A549 (cell line): ENCODE data around the gene CCNQ. TPM values are rescaled to one million over a fixed set of nuclear protein-coding genes. Genes with fewer than 3 reads are reported as not detected.

Experiments
- ATAC-seq, 2 experiments: fragments of 200-7000 bp in 1 of 2; fragments of >200 bp in 1 of 2; cut with Nextera tagmentation in 1 of 2; cut with Tn5 transposase in 1 of 2; 3 replicates each; pipeline versions ENCODE4 v1.8.0 to v1.9.1; 2018 to 2020; ENCODE audit warnings: mild to moderate bottlenecking in 1 of 2, moderate library complexity in 1 of 2
- CTCF ChIA-PET: fragments of 300-600 bp; sonication (Branson Sonifier 250); formaldehyde crosslinking; extraction: SDS; loops from one replicate; lab custom pipeline; 2021; ENCODE audit warnings: antibody characterized with exemption, inconsistent platforms; lab: Yijun Ruan, JAX
- POLR2A ChIA-PET: fragments of 350-600 bp; formaldehyde crosslinking; extraction: SDS; loops from one replicate; lab custom pipeline; 2021; ENCODE audit warnings: antibody characterized with exemption, inconsistent platforms; lab: Yijun Ruan, JAX
- DNase-seq, 2 experiments: peaks; one replicate each; pipeline versions ENCODE4 v3.0.0 to v3.0.0-alpha.2; 2011 to 2016; ENCODE audit warnings: low read depth in 1 of 2, low spot score in 1 of 2
- FAIRE-seq: peaks from 2 replicates; lab custom pipeline; 2011; peaks lifted over from hg19 to GRCh38; lab: Jason Lieb, UNC
- H3K27ac ChIP-seq, 2 experiments: fragments of >200 bp; sonication (Bioruptor Twin); formaldehyde crosslinking; 3 replicates each; pipeline ENCODE4 v1.5.1; 2016 to 2017
- H3K4me1 ChIP-seq: fragments of >200 bp; sonication (Bioruptor Twin); formaldehyde crosslinking; 3 replicates; pipeline ENCODE4 v1.6.1; 2016
- H3K4me2 ChIP-seq: fragments of >200 bp; sonication (Bioruptor Twin); formaldehyde crosslinking; 3 replicates; pipeline ENCODE4 v1.6.1; 2016
- H3K4me3 ChIP-seq: fragments of >200 bp; sonication (Bioruptor Twin); formaldehyde crosslinking; 3 replicates; pipeline ENCODE4 v1.5.1; 2016
- H3K9me3 ChIP-seq: fragments of >200 bp; sonication (Bioruptor Twin); formaldehyde crosslinking; 3 replicates; pipeline ENCODE4 v1.6.1; 2016
- BHLHE40 ChIP-seq: IDR thresholded peaks from 2 replicates; pipeline ENCODE4 v1.6.1; 2012; ENCODE audit warnings: low read depth, low read length, inconsistent platforms
- CEBPB ChIP-seq, 2 experiments: fragments of >200 bp in 1 of 2; sonication (Bioruptor Twin) in 1 of 2; formaldehyde crosslinking in 1 of 2; IDR thresholded peaks; 2 replicates each; pipeline ENCODE4 v1.6.1; 2012 to 2016
- ESRRA ChIP-seq: fragments of 150-350 bp; IDR thresholded peaks from 2 replicates; pipeline ENCODE4 v1.6.1; 2014; ENCODE audit warnings: mild to moderate bottlenecking, low read length, borderline replicate concordance
- FOSB ChIP-seq: fragments of 250-450 bp; sonication (Bioruptor Pico); IDR thresholded peaks from 2 replicates; pipeline ENCODE4 v1.5.0; 2020; ENCODE audit warnings: mild to moderate bottlenecking, moderate library complexity
- HEYL ChIP-seq: fragments of 250-450 bp; sonication (Bioruptor Pico); IDR thresholded peaks from 2 replicates; pipeline ENCODE4 v1.8.0; 2021; ENCODE audit warnings: mild to moderate bottlenecking, moderate library complexity
- HOXA7 ChIP-seq: fragments of 250-450 bp; sonication (Bioruptor Pico); IDR thresholded peaks from 2 replicates; pipeline ENCODE4 v1.5.0; 2020; ENCODE audit warnings: mild to moderate bottlenecking, moderate library complexity
- HOXB13 ChIP-seq: fragments of 250-450 bp; sonication (Bioruptor Pico); IDR thresholded peaks from 2 replicates; pipeline ENCODE4 v1.5.0; 2020; ENCODE audit warnings: low read depth, mild to moderate bottlenecking, moderate library complexity
- JUN ChIP-seq, 2 experiments: fragments of >200 bp; sonication (Bioruptor Twin); formaldehyde crosslinking; IDR thresholded peaks; 2 replicates in 1 of 2; 3 replicates in 1 of 2; pipeline ENCODE4 v1.6.1; 2016 to 2017
- JUNB ChIP-seq: fragments of >200 bp; sonication (Bioruptor Twin); formaldehyde crosslinking; IDR thresholded peaks from 2 replicates; pipeline ENCODE4 v1.6.1; 2016
- KDM1A ChIP-seq: fragments of 200-600 bp; sonication (generic); IDR thresholded peaks from 2 replicates; pipeline ENCODE4 v1.6.1; 2016; ENCODE audit warnings: low read depth, mild to moderate bottlenecking
- MAZ ChIP-seq: fragments of 150-350 bp; IDR thresholded peaks from 2 replicates; pipeline ENCODE4 v1.6.1; 2014; ENCODE audit warnings: antibody characterized with exemption, low read depth, low read length, borderline replicate concordance
- MYC ChIP-seq: IDR thresholded peaks from 2 replicates; pipeline ENCODE4 v1.6.1; 2012; ENCODE audit warnings: mild to moderate bottlenecking, inconsistent platforms, low read length, improper control_type of control experiment, borderline replicate concordance
- NFE2L2 ChIP-seq: fragments of 150-350 bp; conservative IDR thresholded peaks from 2 replicates; pipeline ENCODE4 v1.6.1; 2014; ENCODE audit warnings: low read length
- NPAS2 ChIP-seq: fragments of 250-450 bp; sonication (Bioruptor Pico); IDR thresholded peaks from 2 replicates; pipeline ENCODE4 v1.8.0; 2022; ENCODE audit warnings: mild to moderate bottlenecking, moderate library complexity, borderline replicate concordance
- NR3C1 ChIP-seq: fragments of >200 bp; sonication (Bioruptor Twin); formaldehyde crosslinking; IDR thresholded peaks from 3 replicates; pipeline ENCODE4 v1.6.1; 2017
- PHF8 ChIP-seq: fragments of 200-600 bp; sonication (generic); IDR thresholded peaks from 2 replicates; pipeline ENCODE4 v1.6.1; 2016; ENCODE audit warnings: low read depth, mild to moderate bottlenecking, antibody characterized with exemption, moderate library complexity, borderline replicate concordance
- POLR2A ChIP-seq: IDR thresholded peaks from 2 replicates; pipeline ENCODE4 v1.6.1; 2012; ENCODE audit warnings: mild to moderate bottlenecking, low read length
- RAD21 ChIP-seq, 2 experiments: fragments of >200 bp in 1 of 2; sonication (Bioruptor Twin) in 1 of 2; formaldehyde crosslinking in 1 of 2; IDR thresholded peaks in 1 of 2; conservative IDR thresholded peaks in 1 of 2; 2 replicates in 1 of 2; 3 replicates in 1 of 2; pipeline ENCODE4 v1.6.1; 2012 to 2018; ENCODE audit warnings: inconsistent platforms in 1 of 2
- RCOR1 ChIP-seq: fragments of 150-350 bp; IDR thresholded peaks from 2 replicates; pipeline ENCODE4 v1.6.1; 2014; ENCODE audit warnings: antibody characterized with exemption, low read length, low read depth
- REST ChIP-seq: fragments of 200-600 bp; sonication (generic); IDR thresholded peaks from 2 replicates; pipeline ENCODE4 v1.6.1; 2016; ENCODE audit warnings: antibody characterized with exemption, mild to moderate bottlenecking, moderate library complexity
- RNF2 ChIP-seq: fragments of 200-600 bp; sonication (generic); IDR thresholded peaks from 2 replicates; pipeline ENCODE4 v1.6.1; 2016; ENCODE audit warnings: low read depth, mild to moderate bottlenecking, antibody characterized with exemption, moderate library complexity, borderline replicate concordance
- SMC3 ChIP-seq: fragments of >200 bp; sonication (Bioruptor Twin); formaldehyde crosslinking; IDR thresholded peaks from 3 replicates; pipeline ENCODE4 v1.6.1; 2018; ENCODE audit warnings: inconsistent platforms
- ZFP36 ChIP-seq: fragments of 450-650 bp; IDR thresholded peaks from 2 replicates; pipeline ENCODE4 v1.6.1; 2014; ENCODE audit warnings: borderline replicate concordance; ENCODE audit not compliant: partially characterized antibody
- ZSCAN20 ChIP-seq: fragments of 250-450 bp; sonication (Bioruptor Pico); IDR thresholded peaks from 2 replicates; pipeline ENCODE4 v1.8.0; 2022; ENCODE audit warnings: mild to moderate bottlenecking, moderate library complexity
- WGBS: methylation state at CpG from one replicate; pipeline ENCODE4 v1.1.6; 2017; ENCODE audit errors: missing lambda C conversion rate; 5-methylcytosine and 5-hydroxymethylcytosine counted together
- polyA plus RNA-seq, 4 experiments: library from polyadenylated mRNA; depleted of rRNA in 3 of 4; stranded (reverse); fragments of >200 nt; fragmentation: RNase III in 1 of 4; extraction: RNeasy Plus Mini Kit Qiagen cat#74134 plus additional on column Dnase treatment in 1 of 4; gene quantifications; 2 replicates in 3 of 4; 3 replicates in 1 of 4; pipeline ENCODE4 v1.2.3, GENCODE V29; 2011 to 2017
- TF ChIP-seq, protein P1 (sequence below): fragments of 150-350 bp; IDR thresholded peaks from 2 replicates; pipeline ENCODE4 v1.6.1; 2014; ENCODE audit warnings: low read depth, mild to moderate bottlenecking, low read length
- TF ChIP-seq, protein P2 (sequence below): IDR thresholded peaks from 2 replicates; pipeline ENCODE4 v1.6.1; 2012
- TF ChIP-seq, protein P3 (sequence below): IDR thresholded peaks from 2 replicates; pipeline ENCODE4 v1.6.1; 2012; ENCODE audit warnings: low read depth, borderline replicate concordance

Gene CCNQ
- polyA plus RNA-seq, 2 of the 4 experiments (the other 2 are of a cell fraction), result 25.6 to 32.0 TPM

GRCh38 chrX:153626025-153626633 is 27.2 kb upstream of the CCNQ start:
- ATAC-seq (no peak), FAIRE-seq (no peak), DNase-seq (no peak)
- Histone ChIP-seq H3K27ac (no peak overlapping the region), H3K9me3 (no peaks in the 10 kb centered on the region), H3K4me3 (no peak overlapping the region), H3K4me1 (peaks cover 14% of the 10 kb centered on the region), H3K4me2 (no peak overlapping the region)
- no peak for TF ChIP-seq NPAS2
- no peak for TF ChIP-seq JUNB
- TF ChIP-seq CEBPB (IDR thresholded peaks at IDR 0.05), result no peak
- no peak for TF ChIP-seq MYC
- no peak for TF ChIP-seq FOSB
- no peak for TF ChIP-seq ZSCAN20 (CRISPR knock-in tag)
- no peak for TF ChIP-seq POLR2A
- no peak for TF ChIP-seq PHF8
- no peak for TF ChIP-seq HEYL (CRISPR knock-in tag)
- TF ChIP-seq REST, result no peak
- TF ChIP-seq BHLHE40, result no peak
- no peak for TF ChIP-seq JUN (IDR thresholded peaks at IDR 0.05)
- no peak for TF ChIP-seq HOXB13
- no peak for TF ChIP-seq RNF2
- TF ChIP-seq, protein P1, sequence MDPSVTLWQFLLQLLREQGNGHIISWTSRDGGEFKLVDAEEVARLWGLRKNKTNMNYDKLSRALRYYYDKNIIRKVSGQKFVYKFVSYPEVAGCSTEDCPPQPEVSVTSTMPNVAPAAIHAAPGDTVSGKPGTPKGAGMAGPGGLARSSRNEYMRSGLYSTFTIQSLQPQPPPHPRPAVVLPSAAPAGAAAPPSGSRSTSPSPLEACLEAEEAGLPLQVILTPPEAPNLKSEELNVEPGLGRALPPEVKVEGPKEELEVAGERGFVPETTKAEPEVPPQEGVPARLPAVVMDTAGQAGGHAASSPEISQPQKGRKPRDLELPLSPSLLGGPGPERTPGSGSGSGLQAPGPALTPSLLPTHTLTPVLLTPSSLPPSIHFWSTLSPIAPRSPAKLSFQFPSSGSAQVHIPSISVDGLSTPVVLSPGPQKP, result no peak
- no peak for TF ChIP-seq HOXA7 (CRISPR knock-in tag)
- no peak for TF ChIP-seq RCOR1
- no peak for TF ChIP-seq ZFP36
- no peak for TF ChIP-seq ESRRA
- TF ChIP-seq, protein P2, sequence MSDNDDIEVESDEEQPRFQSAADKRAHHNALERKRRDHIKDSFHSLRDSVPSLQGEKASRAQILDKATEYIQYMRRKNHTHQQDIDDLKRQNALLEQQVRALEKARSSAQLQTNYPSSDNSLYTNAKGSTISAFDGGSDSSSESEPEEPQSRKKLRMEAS, result no peak
- ChIA-PET POLR2A (interaction anchor here (0.6 kb wide), 1 partner anchor 21 kb away, joined by 5 read pairs; the partner anchor contains the start of gene DUSP9), CTCF (interaction anchor here (0.6 to 10.1 kb wide), 5 partner anchors 9 to 36 kb away, joined by 3 to 43 read pairs (median 18); partner anchors contain the start of gene DUSP9)
- 78% methylated on average over 9 of the region's 16 CpGs for WGBS

- CTCF ChIA-PET, result interaction anchor here (0.6 to 10.1 kb wide), 7 partner anchors 9 to 36 kb away, joined by 3 to 43 read pairs (median 5); partner anchors contain the start of gene DUSP9
- H3K4me1 ChIP-seq, result peaks cover 14% of the 10 kb centered on the region
- WGBS, result 90% methylated on average over 2 of the region's 21 CpGs
- FAIRE-seq (no peak), DNase-seq (no peak), ATAC-seq (no peak)
- POLR2A ChIA-PET, result no interaction called here
- H3K4me2 ChIP-seq, result no peak overlapping the region
- no peak overlapping the region for H3K4me3 ChIP-seq
- H3K27ac ChIP-seq, result no peak overlapping the region
- H3K9me3 ChIP-seq, result no peaks in the 10 kb centered on the region
- no peak for TF ChIP-seq SMC3
- no peak for TF ChIP-seq BHLHE40
- no peak for TF ChIP-seq ESRRA
- TF ChIP-seq RNF2, result no peak
- no peak for TF ChIP-seq REST
- no peak for TF ChIP-seq NR3C1
- no peak for TF ChIP-seq RCOR1
- TF ChIP-seq HOXB13, result no peak
- no peak for TF ChIP-seq MAZ
- TF ChIP-seq, protein P3, sequence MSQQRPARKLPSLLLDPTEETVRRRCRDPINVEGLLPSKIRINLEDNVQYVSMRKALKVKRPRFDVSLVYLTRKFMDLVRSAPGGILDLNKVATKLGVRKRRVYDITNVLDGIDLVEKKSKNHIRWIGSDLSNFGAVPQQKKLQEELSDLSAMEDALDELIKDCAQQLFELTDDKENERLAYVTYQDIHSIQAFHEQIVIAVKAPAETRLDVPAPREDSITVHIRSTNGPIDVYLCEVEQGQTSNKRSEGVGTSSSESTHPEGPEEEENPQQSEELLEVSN, result no peak
- no peak for TF ChIP-seq RAD21 (conservative IDR thresholded peaks at IDR 0.05 in 1 of 2, IDR thresholded peaks at IDR 0.05 in 1 of 2)
- no peak for TF ChIP-seq NFE2L2
- no peak for TF ChIP-seq KDM1A
Measured at GRCh38 chrX:153625271-153626024, 26.5 kb upstream of the CCNQ start.
